Astrocyte of the hippocampus (primary cell): ENCODE results near the gene ANKRD65.
A peak's percentile ranks its signal among the peaks of the same experiment; 100 is the strongest.

ENCODE experiments used
- DNase-seq: peaks from one replicate; pipeline ENCODE4 v3.0.0; 2011; ENCODE audit warnings: low read depth, low spot score

ANKRD65 gene

GRCh38 chr1:1442069-1442770, 21.1 kb upstream of the ANKRD65 start:
- DNase-seq = no peak

DNA sequence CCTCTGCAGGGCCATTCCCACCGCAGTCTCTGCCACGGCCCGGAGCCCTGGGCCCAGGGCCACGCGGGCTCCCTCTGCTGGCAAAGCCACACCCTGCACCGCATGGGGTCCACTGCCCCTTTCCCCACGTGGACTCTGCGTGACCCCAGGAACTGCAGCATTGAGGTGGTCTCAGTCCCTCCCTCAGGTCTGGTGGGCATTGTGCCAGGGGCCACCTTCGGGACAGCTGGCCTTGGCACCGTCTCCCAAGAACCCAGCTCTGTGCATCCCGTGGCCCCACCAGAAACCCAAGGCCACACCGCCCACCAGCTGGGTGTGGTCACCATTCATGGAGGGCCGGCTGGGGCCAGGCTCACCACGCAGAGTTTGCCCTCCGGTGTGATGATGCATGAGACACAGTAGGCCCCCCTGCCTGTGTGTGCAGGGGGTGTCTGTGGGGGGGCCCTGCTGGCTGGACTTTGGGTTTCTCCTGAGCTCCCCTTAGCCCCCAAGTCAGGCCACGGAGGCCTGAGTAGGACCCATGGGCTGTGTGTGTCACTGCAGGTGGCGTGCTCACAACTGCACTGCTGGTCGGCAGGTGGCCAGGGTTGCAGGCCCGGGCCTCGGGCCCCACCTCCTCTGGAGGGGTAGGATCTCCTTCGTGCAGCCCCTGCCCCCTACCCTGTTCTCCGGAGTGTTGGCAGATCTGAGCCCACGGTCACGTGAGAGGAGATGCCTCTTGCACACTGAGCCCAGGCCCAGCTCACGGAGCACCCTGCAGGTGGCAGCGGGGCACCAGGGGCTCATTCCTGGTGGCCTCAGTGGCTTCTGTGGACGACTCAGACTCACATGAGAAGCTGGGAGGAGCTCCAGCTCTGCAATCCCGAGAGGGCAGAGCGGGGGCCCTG, 20.2 kb upstream of the ANKRD65 start:
- peak; percentile 68 for DNase-seq

DNA sequence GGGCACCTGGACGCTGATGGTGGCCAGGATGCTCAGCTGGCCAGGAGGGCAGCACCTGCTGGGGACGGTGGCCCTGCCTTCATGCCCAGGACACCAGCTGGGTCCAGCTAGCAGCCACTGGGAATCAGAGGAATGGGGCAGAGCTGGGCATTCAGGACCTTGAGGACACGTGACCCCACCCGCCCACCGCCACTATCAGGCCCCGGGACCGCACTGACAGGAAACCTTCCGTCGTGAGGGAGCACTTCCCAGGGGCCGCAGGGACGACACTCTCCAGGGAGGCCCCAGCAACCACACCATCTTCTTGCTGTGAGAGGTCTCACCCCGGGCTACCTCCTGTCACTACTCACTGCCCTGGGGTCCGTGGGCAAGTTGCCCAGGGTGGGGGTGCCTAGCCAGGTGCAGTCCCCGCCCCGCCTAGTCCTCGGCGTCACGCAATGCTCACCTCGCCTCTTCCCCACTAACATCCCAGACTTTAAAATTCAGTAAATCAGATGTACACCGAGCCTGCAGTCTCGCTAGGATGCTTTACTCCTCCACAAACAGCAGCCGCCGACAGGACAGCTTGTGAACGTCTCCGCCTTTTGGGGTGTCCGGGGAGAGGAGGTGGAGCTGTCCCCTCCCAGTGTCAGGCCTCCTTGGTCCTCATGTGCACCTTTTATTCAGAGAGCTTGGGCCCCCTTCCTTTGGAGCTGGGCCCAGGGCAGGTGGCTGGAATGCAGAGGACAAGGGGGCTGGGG, 19.4 kb upstream of the ANKRD65 start:
- no peak for DNase-seq

GRCh38 chr1:1439546-1440261, 18.6 kb upstream of the ANKRD65 start:
- DNase-seq = no peak

DNA sequence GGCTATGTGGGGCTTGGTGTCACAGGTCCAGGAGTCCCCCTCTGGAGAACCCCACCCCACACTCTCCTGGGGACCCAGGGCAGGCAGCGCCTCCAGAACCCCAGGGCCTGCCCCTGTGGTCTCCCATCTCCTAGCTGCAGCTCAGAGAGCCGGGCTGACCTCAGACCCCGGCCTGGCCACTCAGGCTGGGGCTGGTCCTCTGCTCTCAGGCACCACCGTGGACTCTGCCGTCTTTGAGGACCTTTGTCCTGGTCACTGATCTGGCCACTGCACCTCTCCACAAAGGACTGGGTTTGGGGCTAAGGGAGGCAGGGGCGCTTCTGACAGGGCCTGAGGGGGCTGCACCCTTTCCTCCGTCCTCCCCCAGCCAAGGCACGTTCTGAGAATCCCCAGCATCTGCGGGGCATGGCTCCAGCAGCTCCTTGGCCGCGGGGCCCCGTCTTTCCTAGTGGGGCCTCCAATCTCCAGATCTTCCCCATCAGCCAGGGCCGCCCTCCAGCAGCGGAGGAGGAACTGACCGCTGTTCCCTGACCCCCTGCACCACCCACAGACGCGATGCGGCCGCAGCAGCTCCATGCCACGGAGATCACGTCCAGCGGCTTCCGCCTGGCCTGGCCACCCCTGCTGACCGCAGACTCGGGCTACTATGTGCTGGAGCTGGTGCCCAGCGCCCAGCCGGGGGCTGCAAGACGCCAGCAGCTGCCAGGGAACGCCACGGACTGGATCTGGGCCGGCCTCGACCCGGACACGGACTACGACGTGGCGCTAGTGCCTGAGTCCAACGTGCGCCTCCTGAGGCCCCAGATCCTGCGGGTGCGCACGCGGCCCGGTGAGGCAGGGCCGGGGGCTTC, 17.7 kb upstream of the ANKRD65 start:
- no peak for DNase-seq

DNA sequence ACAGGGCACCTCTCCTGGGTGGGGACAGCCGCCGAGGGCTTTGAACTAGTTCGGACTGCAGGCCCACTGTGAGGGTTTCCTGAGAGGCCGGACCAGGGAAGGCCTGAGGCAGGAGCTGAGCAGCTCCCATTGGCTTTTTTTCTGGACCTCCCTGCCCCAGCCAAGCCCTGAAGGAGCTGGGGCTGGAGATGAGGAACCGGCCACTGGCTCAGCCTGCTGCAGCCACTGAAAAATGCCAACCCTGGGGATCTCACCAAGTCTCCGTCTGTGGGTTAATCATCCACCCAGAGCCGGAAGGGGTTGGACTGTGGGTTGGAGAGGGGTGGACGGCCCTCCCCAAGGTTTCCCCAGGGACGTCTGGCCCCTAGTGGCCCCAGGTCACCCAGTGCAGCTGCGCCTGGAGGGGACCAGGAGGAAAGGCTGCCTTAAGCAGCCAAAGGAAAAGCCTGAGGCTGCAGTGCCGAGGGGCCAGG, 16.9 kb upstream of the ANKRD65 start:
- DNase-seq = no peak

- DNase-seq = no peak
These were observed 16.2 kb upstream of the ANKRD65 start for GRCh38 chr1:1437033-1437903.

DNA sequence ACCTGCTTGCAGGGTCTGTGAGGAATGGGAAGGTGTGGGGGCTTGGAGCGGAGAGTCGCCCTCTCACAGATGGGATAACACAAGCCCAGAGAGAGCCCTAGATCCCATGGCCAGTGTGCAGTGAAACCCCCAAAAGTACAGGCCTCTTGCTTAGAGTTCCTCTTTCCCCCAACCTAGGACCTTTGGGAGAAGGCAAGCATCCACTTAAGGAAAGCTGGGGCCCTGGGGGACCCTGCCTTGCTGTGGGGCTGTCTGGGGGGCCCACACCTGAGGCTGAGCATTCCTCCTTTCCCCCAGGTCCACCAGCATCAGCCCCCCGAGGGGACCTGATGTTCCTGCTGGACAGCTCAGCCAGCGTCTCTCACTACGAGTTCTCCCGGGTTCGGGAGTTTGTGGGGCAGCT, 15.6 kb upstream of the ANKRD65 start:
- no peak for DNase-seq

DNA sequence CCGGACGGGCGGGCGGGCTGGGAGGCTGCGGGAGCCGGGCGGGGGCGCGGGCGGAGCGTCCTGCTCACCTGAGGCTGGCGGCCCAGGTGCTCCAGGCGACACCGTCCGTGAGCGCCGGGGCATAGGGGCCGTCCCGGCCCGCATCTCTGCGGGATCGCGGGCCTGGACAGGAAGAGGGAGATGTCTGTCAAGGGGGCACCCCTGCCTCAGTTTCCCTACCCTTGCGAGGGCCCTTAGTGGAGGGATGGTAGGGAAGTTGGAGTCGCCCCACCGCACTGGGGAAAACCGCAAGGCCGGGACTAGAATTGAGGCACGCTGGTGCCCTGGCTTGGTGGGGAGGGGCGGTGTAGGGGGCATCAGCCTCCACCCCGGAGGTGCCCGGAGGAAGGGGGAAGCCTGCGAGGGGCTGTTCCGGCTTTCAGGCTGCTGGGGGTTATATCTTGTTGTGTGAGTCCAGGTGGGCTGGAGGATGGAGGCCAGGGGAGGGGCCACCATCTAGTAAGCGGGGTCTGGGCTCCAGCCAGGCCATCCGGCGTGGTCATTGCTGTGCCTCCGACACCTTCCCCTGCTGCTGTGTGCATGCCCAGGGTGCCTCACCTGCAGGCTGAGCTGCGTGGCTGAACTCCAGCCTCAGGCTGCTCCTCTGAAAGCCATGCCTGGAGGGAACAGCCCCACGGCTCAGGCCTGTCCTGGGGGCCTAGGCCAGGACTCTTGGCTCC, 15.0 kb upstream of the ANKRD65 start:
- no peak for DNase-seq

DNA sequence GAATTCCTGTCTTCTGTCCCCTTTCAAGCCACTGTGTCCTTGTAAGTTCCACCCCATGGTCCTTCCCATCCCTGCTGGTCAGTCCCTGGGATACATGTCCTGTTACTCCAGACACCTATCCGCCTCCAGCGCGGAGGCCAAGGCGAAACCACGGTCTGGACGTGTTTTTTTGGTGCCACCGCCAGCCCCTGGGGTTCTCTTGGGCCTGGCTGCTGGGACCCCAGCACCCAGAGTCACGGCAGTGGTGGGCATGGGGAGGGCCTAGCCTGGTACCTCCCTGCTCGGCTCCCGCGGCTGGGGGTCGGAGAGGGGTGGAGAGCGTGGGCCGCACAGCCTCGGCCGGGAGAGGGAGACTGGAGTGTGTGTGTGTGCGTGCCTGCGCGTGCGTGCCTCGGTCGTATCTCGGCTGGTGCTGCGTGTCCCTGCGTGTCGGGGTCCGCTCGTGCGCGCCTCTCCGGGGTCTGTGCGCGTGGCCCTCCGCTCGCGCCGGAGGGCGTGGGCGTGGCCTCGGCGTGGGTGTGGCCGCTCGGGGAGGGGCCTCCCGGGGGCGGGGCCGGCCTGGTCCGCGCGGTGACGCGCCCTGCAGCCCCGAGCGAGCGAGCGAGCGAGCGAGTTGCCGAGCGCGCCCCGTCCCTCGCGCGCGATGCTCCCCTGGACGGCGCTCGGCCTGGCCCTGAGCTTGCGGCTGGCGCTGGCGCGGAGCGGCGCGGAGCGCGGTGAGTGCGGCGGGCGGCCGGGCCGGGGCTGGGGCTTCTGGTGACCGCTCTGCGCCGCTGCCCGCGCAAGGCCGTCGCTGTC, 14.2 kb upstream of the ANKRD65 start, which contains the start of gene VWA1:
Gene VWA1, plus strand, starts transcription at position 585 of the 798 bp plus-strand sequence. Its CDS starts 59 bp downstream, at position 644.
- peak; percentile 92 for DNase-seq

- no peak for DNase-seq
These were observed 13.7 kb upstream of the ANKRD65 start for GRCh38 chr1:1434824-1435105.

DNA sequence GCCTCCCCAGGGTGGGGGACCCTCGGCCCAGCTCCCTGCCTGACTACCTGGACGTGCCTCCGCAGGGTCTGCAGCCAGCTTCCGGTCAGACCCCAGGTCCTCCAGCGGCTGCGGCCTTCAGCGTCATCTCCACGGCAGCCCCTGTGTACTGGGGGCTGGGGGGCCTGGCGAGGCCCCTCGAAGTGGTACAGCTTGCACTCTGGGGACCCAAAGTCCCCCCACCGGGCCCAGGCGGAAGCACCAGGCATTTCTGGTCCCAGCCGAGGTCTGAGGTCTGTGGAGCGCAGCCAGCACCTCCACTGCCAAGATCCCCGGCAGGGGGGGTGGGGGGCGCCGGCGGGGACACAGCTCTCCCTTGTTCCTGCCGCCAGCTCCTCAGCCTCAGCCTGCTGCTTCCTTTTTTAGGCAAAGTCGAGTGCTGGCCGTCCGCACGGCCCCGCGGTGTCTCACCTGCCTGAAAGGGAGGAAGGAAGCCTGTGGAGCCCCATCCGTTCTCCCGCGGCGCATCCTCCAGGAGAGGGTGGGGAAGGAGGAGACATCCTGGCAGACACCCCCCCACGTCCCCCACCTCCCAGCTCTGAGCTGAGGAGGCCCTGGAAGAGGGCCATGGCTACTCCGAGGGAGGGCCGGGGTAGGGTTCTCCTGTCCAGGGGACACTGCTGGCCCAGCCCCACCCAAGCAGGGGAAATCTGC, 13.2 kb upstream of the ANKRD65 start:
- peak; percentile 92 for DNase-seq

DNA sequence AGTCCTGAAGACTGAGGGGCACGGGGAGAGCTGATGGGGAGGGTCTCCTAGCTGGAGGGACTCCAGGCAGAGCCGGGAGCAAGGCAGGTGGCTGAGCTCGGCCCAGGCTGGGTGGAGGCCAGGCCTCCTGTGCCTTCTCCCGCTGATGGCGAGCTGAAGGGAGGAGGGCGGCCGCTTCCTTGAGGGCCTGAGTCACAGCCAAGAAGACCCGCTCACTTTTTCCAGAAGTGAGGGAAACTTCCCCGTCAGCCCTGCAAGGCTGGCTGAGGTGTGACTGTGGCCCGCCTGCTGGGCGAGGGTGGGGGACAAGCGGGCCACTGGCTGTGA, 12.7 kb upstream of the ANKRD65 start:
- DNase-seq = peak; percentile 91

DNA sequence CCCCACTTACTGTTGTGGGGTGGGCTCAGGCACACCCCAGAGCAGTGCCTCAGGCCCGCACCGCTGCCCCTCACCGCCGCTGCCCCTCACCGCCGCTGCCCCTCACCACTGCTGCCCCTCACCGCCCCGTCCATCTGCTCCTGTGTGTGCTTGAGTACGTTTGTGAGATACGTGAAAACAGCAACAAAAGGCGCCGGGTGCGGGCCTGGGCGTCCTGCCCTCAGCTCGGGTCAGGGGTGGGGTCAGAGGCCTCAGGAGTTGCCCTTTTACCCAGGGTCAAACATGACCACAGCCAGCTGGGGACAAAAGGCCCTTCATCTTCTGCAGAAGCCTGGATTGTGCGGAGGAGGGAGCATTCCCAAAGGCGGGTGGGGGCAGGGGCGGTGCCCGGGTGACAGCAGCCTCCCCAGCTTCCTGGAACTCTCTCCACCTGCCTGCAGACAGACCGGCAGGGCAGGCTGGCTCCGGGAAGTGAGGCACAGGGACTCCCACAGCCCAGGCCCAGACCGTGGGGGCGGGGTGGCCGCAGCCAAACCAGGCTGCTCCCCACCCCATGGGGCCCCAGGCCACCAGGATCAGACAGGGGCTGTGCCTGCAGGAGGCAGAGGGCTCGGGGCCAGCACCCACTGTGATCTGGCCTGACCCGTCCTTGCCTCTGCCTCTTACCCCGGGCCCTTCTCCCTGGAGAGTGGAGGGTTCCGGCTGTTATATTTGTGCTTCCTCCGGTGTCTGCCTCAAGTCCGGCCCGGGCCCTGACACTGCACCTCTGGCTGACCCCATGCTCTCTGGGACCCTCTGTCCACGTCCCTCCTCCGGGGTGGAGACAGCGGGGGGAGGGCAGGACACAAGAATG, 12.1 kb upstream of the ANKRD65 start:
- peak; percentile 59 for DNase-seq

- no peak for DNase-seq
These were observed 11.3 kb upstream of the ANKRD65 start for GRCh38 chr1:1432274-1432950.

DNA sequence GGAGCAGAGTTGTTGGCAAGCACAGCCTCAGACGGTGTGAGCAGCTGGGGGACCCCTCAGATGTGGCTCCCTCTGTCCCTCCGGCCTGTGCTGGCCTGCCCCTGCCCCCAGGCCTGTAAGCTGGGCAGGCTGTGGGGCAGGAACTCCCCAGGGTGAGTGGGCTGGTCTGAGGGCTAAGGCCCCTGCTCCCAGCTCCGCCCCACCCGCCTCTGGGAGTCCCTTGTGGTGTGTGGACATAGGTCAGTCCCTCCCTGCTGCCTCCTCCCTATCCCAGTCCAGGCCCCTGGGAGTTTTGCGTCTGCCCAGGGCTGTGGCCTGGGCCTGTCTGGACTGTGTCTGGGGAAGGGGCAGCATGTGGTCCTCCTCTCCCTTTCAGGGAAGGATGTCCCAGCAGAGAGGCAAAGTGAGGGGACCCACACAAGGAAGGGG, 10.8 kb upstream of the ANKRD65 start:
- no peak for DNase-seq
